HG03442 (cell line): Measurements from ENCODE around the gene WWC1.

Source experiments
- ATAC-seq: cut with Tn5 transposase; IDR thresholded peaks from one replicate; pipeline ENCODE4 v1.9.1; 2021; ENCODE audit warnings: mild to moderate bottlenecking, moderate library complexity; ENCODE audit not compliant: unreplicated experiment

Gene WWC1

DNA sequence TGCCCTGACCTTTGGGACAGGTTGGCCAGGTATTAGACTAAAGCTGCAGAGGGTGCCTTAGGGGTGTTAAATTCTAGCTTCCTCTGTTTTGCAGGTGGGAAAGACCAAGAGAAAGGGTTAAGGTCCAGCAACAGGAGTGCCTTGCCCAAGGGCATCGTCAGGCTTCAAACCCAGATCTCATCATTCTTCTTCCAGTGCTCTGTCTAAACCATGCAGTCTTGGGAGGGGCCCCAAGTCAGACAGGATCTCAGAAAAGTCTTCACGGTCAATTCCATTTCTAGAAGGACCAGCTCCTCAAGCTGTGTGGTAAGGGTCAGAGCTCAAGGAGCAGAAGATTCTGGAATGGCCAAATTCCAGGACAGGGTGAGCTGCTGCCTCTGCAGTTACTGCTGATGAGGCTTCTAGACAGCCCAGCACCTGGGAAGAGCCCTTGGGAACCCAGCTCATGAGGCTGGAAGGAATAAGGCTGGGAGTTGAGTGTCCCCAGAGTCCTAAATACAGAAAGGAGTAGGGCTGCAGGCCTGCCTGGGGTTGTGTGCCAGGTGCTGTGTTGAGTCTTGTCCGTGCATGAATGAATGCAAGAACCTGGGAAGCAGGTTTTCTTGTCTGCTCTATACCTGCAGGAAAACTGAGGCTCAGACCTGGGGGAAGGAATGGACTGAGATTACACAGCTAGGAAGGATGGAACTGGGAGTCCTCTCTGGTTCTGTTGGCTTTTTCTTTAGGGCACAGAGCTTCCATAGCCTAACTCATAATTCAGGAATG lies 69.3 kb downstream of the WWC1 start:
- ATAC-seq: no peak

DNA sequence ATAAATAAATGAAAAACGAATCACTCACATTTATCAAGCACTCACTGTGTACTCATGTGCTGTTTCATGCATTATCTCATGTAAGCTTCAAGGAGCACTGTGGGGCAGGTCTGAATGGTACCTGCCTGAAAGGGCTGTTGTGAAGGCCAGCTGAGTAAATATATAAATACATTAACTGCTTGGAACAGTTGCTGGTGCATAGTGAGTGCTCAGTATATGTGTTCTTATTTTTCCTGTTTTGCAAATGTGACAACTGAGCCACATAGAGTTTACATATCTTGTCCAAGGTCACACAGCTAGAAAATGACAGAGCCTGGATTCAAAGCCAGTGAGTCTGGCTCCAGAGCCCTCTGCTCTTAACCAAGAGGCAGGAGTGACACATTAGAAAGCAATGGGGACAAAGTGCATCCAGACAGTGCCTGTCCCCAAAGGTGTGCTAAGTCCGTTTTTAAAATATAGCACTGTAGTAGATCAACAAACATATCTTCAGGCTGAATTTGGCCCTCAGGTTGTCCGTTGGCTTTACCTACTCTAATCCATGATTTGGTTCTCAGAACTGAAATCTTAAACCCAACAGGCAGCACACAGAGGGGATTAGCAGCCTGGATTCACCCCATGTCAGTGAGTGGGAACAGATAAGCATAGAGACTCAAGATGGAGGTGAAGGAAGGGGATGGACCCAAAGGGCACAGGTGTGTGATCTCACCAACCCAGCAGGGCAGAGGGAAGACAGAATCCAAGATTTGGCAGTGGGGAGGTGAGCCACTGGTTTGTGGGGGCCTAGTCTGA lies 70.8 kb downstream of the WWC1 start:
- no peak for ATAC-seq

DNA sequence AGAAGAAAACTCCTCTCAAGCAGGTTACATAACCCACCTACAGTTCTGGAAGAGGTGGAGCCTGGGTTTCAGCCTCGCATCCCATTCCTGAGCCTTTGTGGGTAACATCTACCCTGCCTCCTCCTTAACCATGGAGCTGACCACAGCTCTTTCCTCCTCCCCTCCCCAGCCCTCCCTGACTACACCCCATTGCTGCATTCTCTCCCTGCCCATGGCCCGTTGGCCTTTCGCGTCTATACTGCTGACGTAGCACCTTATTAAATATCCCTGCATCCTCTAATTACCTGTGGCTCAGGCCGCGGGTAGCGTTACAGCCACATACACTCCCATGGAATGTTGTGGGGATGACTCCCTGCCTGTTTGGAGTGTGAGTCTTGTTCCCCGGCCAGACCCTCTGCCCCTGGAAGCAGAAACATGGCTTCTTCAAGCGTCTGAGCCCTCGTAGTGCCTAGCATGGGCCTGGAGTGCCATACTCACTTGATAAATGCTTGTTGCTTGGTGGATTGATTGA lies 72.8 kb downstream of the WWC1 start:
- no peak for ATAC-seq

DNA sequence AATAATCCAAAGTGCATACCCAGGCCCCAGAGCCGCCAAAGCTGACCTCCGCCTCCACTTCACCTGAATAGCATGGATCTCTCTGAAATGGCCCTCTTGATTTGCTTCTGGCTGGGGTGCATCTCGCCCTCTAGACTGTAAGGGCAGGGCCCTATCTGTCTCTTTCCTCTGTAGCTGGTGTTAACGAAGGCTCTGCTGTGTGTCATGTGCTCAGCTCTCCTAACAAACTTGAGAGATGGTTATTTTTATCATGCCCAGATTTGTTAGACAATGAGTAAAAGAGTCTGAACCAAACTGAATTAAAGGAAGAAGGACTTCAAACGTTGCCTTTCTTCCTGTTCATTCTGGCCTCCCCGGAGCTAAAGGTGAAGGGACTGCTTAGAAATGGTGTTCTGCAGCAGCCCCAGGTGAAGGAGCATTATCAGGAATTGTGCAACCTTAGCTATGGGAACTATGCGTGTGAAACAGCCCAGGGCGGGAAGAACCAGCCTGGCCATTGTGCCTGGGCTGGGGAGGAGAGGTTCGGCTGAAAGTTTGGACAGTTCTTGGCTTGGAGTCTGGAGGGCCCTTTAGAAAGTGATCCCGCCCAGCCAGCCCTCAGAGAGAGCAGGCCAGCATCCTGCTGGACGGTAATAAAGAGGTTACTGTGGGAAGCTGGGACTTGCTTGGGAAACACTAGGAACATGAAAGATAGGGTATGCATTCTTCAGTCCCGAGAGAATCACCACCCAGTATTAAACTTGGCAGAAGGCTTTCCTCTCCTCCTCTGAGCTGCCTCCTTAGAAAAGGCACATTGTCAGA lies 73.5 kb downstream of the WWC1 start:
- no peak for ATAC-seq

DNA sequence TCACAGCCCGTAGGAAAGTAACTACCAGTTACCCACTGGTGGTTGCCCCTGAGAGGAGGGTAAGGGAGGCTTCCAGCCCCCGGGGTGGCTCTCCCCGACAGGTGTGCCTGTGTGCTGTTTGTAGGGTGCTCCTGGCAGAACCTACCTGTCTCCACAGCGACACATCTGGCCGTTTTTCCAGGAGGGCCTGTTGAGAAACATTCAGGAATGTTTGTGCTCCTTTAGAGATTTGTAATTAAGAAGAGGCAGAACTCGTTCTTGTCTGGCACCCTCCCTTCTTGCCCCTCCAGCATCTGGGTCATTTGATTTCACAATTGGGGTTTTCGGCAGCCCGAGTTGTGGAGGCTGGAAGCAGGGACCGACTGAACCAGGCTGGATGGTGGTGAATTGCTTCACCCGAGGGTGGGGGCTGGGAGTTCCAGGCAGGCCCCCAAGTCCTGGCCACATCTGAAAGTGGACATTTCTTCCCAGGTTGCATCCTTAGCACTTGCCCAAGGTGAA lies 74.2 kb downstream of the WWC1 start:
- no peak for ATAC-seq

DNA sequence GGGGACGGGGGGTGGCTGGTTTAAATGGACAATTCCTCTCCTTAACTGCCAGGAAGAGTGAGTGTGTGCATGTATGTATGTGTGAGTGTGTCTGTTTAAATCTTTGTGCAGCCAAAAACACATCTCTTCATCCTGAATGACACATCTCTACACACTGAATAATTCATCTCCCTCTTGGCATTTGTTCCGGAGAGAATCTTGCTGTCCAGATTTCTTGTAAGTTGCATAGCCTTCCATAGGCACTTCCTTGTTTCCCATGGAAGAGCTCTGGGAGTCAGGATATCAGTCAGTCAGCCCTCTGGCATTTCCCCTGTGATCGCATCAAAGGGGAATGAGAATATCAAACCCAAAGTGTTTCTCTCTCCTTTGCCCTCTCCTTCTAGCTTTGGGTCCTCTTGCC lies 74.7 kb downstream of the WWC1 start:
- no peak for ATAC-seq

DNA sequence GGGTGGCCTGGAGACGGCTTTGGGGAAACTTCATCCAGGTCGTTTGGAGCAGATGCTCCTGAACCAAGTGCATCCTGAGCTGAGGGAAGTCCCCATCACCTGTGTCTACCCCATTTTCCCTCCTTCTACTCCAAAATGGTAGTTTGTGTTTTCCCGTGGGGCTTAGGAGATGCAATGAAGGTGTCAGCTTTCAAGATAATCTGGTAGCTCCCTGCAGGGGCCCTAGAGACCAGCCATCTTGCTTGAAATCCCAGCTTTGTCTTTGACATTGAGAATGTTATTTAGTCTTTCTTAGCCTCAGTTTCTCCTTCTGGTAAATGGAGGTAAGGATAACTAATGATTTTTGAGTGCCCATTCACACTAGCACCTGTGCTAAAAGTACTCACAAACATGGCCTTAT lies 77.4 kb downstream of the WWC1 start:
- no peak for ATAC-seq

DNA sequence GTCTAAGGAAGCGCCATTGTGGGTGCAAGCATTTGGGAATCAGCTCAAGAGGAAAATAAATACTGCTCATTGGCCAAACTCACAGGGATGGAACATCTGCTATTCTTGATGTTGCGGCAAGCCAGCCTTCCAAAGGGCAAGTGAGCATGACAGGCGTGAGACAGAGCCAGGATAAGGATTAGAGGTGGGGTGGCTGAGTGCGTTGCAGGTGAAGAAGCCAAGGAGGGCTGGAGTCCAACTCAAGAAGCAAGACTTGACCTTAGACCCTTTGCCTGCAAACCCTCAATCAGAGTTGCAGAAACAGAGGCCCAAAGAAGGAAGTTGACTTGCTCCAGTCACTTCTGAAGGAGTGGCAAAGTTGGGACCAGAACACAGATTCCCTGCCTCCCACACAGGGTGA lies 79.4 kb downstream of the WWC1 start:
- ATAC-seq: no peak

DNA sequence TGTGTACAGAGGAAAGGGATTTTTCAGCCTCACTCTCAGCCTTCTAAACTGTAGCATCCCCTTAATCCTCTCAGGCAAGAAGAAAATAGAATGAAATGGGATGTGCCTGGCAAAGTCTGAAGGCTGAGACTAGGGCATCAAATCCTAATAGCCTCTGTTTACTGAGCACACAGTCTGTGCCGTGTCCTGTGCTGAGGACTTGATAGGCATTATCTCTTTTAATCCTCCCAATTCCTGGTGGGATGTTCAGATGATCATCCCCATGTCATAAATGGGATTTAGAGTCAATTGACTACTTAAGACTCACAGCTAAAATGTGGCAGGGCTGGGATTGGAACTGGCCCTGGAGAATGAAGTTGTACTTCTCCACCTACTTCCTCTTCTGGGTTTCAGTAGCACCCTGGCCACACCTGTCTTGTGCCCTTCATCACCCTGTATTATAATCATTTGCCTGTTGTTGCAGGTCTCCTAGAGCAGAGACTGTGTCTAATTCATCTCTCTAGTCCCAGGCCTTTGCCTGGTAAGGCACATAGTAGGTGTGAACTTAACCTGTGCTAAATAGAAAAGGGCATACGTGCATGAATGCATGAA lies 81.0 kb downstream of the WWC1 start:
- ATAC-seq: peak; percentile 50

DNA sequence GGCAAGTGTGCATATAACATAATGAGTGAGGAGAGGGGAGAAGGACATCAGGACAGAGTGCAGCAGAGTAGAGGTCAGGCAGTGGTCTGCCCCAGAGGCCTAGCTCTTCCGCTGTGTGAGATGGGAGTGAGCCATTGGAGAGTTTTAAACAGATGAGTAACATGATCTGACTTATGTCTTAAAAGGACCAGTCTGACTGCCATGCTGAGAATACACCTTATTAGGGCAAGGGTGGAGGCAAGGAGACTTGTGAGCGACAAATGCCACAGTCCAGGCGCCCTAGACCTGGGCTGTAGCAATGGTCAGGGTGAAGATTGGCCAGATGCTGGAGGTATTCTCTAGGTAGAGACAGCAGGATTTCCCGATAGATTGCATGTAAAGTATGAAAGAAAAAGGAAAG lies 83.1 kb downstream of the WWC1 start:
- ATAC-seq: no peak

DNA sequence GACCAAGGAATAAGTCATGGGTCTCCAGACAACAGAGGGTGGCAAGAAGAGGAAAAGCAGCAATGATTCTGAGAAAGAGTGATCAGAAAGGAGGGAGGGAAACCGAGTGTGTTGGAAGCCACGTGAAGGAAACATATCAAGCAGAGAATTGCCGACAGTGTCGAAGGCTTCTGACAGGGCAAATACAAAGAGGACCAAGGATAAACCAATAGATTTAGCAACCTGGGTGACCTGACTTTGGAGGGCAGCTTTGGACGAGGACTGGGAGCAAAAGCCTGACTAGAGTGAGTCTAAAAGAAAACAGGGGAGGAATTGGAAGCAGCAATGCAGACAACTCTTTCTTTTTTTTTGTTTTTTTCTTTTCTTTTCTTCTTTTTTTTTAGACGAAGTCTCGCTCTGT lies 83.8 kb downstream of the WWC1 start:
- no peak for ATAC-seq

DNA sequence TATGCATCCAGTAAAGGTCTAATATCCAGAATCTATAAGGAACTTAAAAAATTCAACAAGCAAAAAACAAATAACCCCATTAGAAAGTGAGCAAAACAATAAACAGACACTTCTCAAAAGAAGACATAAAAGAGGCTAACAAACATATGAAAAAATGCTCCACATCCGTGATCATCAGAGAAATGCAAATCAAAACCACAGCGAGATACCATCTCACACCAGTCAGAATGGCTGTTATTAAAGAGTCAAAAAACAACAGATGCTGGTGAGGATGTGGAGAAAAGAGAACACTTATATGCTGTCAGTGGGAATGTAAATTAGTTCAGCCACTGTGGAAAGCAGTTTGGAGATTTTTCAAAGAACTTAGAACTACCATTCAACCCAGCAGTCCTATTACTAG lies 86.1 kb downstream of the WWC1 start:
- no peak for ATAC-seq

DNA sequence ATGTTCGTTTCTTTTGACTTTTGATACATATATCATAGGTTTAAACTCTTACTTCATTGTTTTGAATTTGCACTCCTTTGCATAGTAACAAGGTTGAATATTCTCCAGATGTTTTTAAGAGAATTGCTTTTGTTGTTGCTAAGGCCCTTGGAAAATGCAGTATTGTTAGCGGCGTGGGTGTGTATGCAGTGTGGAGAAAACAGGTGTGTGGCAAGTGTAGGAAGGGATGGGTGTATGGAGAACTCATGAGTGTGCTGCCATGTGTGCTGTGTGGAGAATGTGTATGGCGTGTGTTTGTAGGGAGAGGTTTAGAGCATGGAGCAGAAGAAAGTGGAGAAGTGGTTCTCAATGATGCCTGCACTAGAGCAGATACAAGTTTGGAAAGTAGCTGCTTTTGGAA lies 87.3 kb downstream of the WWC1 start:
- ATAC-seq: no peak

DNA sequence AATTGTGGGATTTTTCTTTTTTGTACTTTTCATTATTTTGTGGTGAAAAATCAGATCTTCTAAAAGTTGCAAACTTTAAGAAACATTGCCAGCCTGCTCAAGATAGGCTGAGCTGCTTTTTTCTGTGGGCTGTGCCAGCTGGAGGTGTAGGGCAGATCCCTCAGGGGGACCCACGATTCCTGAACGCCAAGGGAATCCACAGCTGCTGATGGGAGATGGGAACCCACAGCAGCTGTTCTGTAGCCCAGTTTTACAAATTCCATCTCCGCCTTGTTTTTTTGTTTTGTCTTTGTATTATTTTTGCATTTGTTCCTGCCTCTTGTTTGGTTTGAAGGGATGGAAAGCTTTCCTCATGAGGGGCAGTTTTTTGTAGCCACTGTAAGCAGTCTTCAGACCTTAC lies 91.0 kb downstream of the WWC1 start:
- ATAC-seq: no peak

DNA sequence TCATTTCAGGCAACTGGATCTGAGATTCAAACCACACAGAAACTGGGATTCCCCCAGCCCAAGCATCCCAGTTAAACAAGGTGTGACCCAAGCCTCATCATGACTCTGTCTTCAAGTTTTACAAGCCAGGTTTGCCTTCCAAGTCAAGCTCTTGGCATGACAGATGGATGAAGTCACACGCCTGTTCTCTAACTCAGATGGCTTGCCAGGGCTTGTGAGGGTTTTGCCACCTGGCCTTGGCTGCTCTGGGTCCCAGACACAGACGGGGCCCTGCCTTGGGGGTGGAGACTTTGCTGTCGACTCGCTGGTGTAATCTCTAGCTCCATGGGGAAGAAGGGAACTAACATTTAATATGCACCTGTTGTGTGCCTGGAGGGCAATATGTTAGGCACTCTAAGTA lies 99.0 kb downstream of the WWC1 start:
- ATAC-seq: no peak

DNA sequence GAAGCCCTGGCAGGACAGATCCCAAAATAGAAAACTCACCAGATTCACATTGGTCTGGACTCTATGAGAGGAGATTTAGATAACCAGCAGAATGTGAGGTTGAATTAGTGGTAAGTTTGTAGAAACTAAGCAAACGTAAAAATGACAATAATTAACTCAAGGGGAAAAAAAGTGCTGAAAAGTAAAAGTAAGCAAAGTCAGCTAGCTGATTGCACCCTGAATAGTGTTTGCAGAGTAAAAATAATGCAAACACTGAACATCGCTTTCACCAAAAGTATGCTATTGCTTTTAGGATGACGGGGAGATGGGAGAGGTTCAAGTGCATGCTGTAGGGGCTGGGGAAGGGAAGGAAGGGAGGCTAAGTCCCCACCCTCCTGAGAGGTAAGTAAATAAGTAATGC lies 102.3 kb downstream of the WWC1 start:
- ATAC-seq: no peak

DNA sequence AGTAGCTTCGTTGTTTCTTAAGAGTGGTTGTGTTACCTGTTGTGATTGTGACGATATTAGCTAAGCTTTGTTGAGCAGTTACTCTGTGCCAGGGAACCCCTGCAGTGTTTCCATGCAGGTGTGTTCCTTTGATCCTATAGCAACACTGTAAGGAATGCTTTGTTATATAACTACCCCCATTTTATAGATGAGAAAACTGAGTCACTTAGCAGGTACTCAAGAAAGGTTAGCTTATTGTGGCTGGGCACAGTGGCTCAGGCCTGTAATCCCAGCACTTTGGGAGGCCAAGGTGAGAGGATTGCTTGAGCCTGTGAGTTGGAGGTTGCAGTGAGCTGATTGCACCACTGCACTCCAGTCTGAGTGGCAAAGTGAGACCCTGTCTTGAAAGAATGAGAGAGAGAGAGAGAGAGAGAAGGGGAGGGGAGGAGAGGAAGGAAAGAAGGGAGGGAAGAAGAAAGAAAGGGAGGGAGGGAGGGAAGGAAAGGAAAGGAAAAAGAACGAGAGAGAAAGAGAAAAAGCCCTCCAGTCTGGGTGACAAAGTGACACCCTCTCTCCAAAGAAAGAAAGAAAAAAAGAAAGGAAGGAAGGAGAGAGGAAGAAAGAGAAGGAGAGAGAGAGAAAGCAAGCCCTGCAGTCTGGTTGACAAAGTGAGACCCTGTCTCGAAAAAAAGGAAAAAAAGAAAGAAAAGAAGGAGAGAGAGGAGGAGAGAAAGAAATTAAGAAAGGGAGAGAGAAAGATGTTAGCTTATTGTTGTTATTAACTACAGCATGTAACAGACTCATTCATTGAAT lies 109.2 kb downstream of the WWC1 start:
- ATAC-seq: no peak

DNA sequence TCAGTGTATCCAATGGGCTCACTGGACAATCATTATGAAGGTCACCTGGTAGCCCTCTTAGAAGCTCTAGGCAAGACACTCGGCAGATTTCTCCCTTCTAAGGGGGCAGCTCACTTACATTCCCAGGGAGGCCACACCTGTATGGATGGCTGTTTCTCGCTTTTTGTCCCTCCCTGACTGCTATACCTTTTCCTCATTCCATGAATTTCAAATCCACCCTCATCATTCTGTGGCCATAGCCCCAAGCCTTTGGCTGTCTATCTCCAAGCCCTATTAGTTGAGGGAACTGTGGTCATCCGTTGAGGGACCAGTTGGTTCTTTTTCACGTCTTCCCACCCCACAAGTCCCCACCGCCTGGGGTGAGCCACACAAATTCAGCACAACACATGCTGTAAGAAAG lies 109.8 kb downstream of the WWC1 start:
- no peak for ATAC-seq

DNA sequence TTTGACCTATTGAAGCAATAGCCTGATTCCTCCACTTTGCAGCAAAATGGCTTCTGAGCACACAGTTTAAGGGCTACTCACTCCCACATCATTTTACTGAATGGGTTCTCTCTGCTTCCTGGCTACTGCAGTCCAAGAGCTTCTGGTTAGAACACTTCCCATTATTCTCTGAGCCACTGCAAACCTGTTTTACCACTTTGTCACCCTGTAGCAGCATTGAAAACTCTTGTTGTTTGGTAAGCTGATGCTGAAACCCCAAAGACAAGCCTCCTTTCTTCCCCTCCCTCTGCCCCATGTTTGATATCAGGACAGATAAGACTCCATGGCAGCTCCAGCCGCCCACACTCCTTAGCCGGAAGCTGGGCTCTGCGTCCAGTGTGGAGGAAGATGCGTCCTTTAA lies 110.4 kb downstream of the WWC1 start:
- no peak for ATAC-seq

DNA sequence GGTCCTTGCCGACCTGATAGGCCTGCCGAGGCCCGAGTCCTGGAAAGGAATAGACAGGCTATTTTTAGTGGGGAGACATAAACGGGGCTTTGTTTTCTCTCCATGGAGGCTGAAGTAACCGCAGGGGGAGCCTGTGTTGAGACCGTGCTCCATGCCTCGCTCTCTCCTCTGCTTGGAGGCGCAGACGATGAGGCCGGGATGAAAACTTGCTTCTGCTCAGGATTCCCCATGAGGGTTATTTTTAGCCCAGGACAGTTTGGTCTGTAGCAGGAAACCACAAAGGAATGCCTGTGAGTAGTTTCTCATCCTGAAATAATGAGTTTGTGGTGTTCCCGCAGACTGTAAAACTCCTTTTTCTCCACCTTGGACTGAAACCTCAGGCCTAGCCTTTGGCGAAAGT lies 112.9 kb downstream of the WWC1 start:
- no peak for ATAC-seq
